Activated CD8-positive, alpha-beta memory T cell treated with anti-CD3 and anti-CD28 coated beads for 24 hours (primary cell): ENCODE measurements around the gene DNAAF2.
"Not testable (repeated sequence)": the region's sequence is repeated elsewhere in the genome, so short reads cannot be mapped to it uniquely, and the experiment has no call there.

Source experiments
- DNase-seq: peaks from one replicate; pipeline ENCODE4 v3.0.0-alpha.2; 2020

DNAAF2 gene

GRCh38 chr14:49621114-49621881 lies 13.7 kb downstream of the DNAAF2 start:
- DNase-seq, result no peak

GRCh38 chr14:49620182-49621113 lies 14.6 kb downstream of the DNAAF2 start, which contains the start of the genes MGAT2 and RPL36AL:
MGAT2 (plus strand) TSS chr14:49620799; CDS start chr14:49621269, 470 bp downstream.
RPL36AL (minus strand) TSS chr14:49620626; CDS start chr14:49619104, 1,522 bp downstream.
- DNase-seq, result peak; percentile 97

GRCh38 chr14:49619730-49620129 lies 15.3 kb downstream of the DNAAF2 start:
- DNase-seq, result no peak

- not testable (repeated sequence) for DNase-seq
These were observed 15.8 kb downstream of the DNAAF2 start for GRCh38 chr14:49619273-49619672.

- no peak for DNase-seq
These were observed 17.1 kb downstream of the DNAAF2 start for GRCh38 chr14:49617852-49618519.

GRCh38 chr14:49615776-49616175 lies 19.3 kb downstream of the DNAAF2 start:
- no peak for DNase-seq

GRCh38 chr14:49614196-49614595 lies 20.8 kb downstream of the DNAAF2 start:
- DNase-seq, result no peak

- DNase-seq, result no peak
These were observed 22.4 kb downstream of the DNAAF2 start for GRCh38 chr14:49612671-49613070.

- no peak for DNase-seq
These were observed 22.8 kb downstream of the DNAAF2 start for GRCh38 chr14:49612251-49612650.

GRCh38 chr14:49607583-49607982 lies 27.5 kb downstream of the DNAAF2 start:
- no peak for DNase-seq

- DNase-seq, result peak; percentile 98
These were observed 36.4 kb downstream of the DNAAF2 start, which contains the start of gene LRR1 for GRCh38 chr14:49598485-49599300. LRR1 (plus strand) TSS chr14:49598940; CDS start chr14:49599021, 81 bp downstream.

- no peak for DNase-seq
These were observed 36.9 kb downstream of the DNAAF2 start for GRCh38 chr14:49598189-49598484.

GRCh38 chr14:49594347-49595091 lies 40.5 kb downstream of the DNAAF2 start:
- no peak for DNase-seq

- no peak for DNase-seq
These were observed 42.0 kb downstream of the DNAAF2 start for GRCh38 chr14:49593016-49593415.

GRCh38 chr14:49589387-49589786 lies 45.7 kb downstream of the DNAAF2 start:
- no peak for DNase-seq

- DNase-seq, result peak; percentile 84
These were observed 48.2 kb downstream of the DNAAF2 start for GRCh38 chr14:49586673-49587460.

GRCh38 chr14:49585803-49586672 lies 49.0 kb downstream of the DNAAF2 start, which contains the start of gene RPS29:
RPS29 (minus strand) TSS chr14:49586380; CDS start chr14:49586346, 34 bp downstream.
- DNase-seq, result peak; percentile 100

GRCh38 chr14:49584981-49585640 lies 49.9 kb downstream of the DNAAF2 start:
- peak; percentile 76 for DNase-seq

- peak; percentile 59 for DNase-seq
These were observed 51.0 kb downstream of the DNAAF2 start for GRCh38 chr14:49584058-49584457.
